K562 (cell line): ENCODE measurements around the gene HES4. TPM values are rescaled to one million over a fixed set of nuclear protein-coding genes. Genes with fewer than 3 reads are reported as not detected.
A peak's percentile ranks its signal among the peaks of the same experiment; 100 is the strongest.

Experiments used
- ARID1B ChIP-seq: fragments of 450-650 bp; IDR thresholded peaks from 2 replicates; pipeline ENCODE4 v1.6.1; 2016; ENCODE audit warnings: antibody characterized with exemption, mild to moderate bottlenecking, inconsistent platforms
- C11orf30 ChIP-seq: fragments of 450-650 bp; IDR thresholded peaks from 2 replicates; pipeline ENCODE4 v1.6.1; 2016; ENCODE audit warnings: low read depth, mild to moderate bottlenecking
- DNMT1 ChIP-seq: fragments of 450-650 bp; IDR thresholded peaks from 2 replicates; pipeline ENCODE4 v1.6.1; 2016; ENCODE audit warnings: antibody characterized with exemption, mild to moderate bottlenecking
- EGR1 ChIP-seq: fragments of 450-650 bp; conservative IDR thresholded peaks from 2 replicates; pipeline ENCODE4 v1.6.1; 2017; ENCODE audit warnings: mild to moderate bottlenecking
- EP300 ChIP-seq: IDR thresholded peaks from 2 replicates; pipeline ENCODE4 v1.6.1; 2012; ENCODE audit warnings: low read length, improper control_type of control experiment
- EP400 ChIP-seq: fragments of 450-650 bp; IDR thresholded peaks from 2 replicates; pipeline ENCODE4 v1.6.1; 2017; ENCODE audit warnings: antibody characterized with exemption, mild to moderate bottlenecking, moderate library complexity
- FOSL1 ChIP-seq: fragments of 200-800 bp; sonication (Bioruptor generic); conservative IDR thresholded peaks from 2 replicates; pipeline ENCODE4 v1.6.1; 2016; ENCODE audit warnings: missing genetic modification characterization, missing compliant biosample characterization
- GTF2A2 ChIP-seq: IDR thresholded peaks from 2 replicates; pipeline ENCODE4 v1.6.1; 2016; ENCODE audit warnings: mild to moderate bottlenecking, missing genetic modification characterization, missing compliant biosample characterization
- HSF4 ChIP-seq: fragments of 250-450 bp; sonication (Bioruptor Pico); IDR thresholded peaks from 2 replicates; pipeline ENCODE4 v2.1.2; 2022; ENCODE audit warnings: mild to moderate bottlenecking, moderate library complexity, borderline replicate concordance
- LARP7 ChIP-seq: fragments of 450-650 bp; IDR thresholded peaks from 2 replicates; pipeline ENCODE4 v1.6.1; 2016
- MBD2 ChIP-seq: sonication (generic); IDR thresholded peaks from 2 replicates; pipeline ENCODE4 v1.6.1; 2016; ENCODE audit warnings: low read depth, borderline replicate concordance
- MTA3 ChIP-seq: fragments of 450-650 bp; formaldehyde crosslinking; IDR thresholded peaks from 2 replicates; pipeline ENCODE4 v1.6.1; 2017; ENCODE audit warnings: mild to moderate bottlenecking, borderline replicate concordance
- POLR2G ChIP-seq: fragments of 200-400 bp; formaldehyde crosslinking; IDR thresholded peaks from 2 replicates; pipeline ENCODE4 v1.6.1; 2017; ENCODE audit warnings: low read depth, mild to moderate bottlenecking, antibody characterized with exemption, low read length, moderate library complexity
- POLR3G ChIP-seq: IDR thresholded peaks from 2 replicates; pipeline ENCODE4 v1.6.1; 2011; ENCODE audit not compliant: insufficient read length, insufficient replicate concordance; ENCODE audit errors: extremely low read depth
- RBBP5 ChIP-seq: fragments of 200-600 bp; sonication (generic); IDR thresholded peaks from 2 replicates; pipeline ENCODE4 v1.6.1; 2012; ENCODE audit warnings: borderline replicate concordance, mild to moderate bottlenecking, low read length, control low read depth, inconsistent platforms; ENCODE audit not compliant: insufficient read depth, poor library complexity, severe bottlenecking
- RBM14 ChIP-seq: fragments of 200-400 bp; formaldehyde crosslinking; IDR thresholded peaks from 2 replicates; pipeline ENCODE4 v1.6.1; 2018; ENCODE audit warnings: low read depth, mild to moderate bottlenecking, low read length, moderate library complexity, borderline replicate concordance; ENCODE audit not compliant: insufficient read depth
- RBM22 ChIP-seq: fragments of 200-400 bp; formaldehyde crosslinking; IDR thresholded peaks from 2 replicates; pipeline ENCODE4 v1.6.1; 2018; ENCODE audit warnings: low read length, low read depth; ENCODE audit not compliant: poor library complexity, severe bottlenecking
- SMARCE1 ChIP-seq: fragments of 450-650 bp; IDR thresholded peaks from 2 replicates; pipeline ENCODE4 v1.7.1; 2016; ENCODE audit warnings: mild to moderate bottlenecking
- SMC3 ChIP-seq: conservative IDR thresholded peaks from 2 replicates; pipeline ENCODE4 v1.6.1; 2011; ENCODE audit warnings: low read depth, low read length, improper control_type of control experiment; ENCODE audit not compliant: insufficient read depth
- SPI1 ChIP-seq: IDR thresholded peaks from 2 replicates; pipeline ENCODE4 v1.6.1; 2011; ENCODE audit warnings: low read depth, low read length, control low read depth, borderline replicate concordance
- TAL1 ChIP-seq: fragments of 450-650 bp; IDR thresholded peaks from 2 replicates; pipeline ENCODE4 v1.6.1; 2016; ENCODE audit warnings: mild to moderate bottlenecking
- ZBTB1 ChIP-seq: sonication (generic); formaldehyde crosslinking; IDR thresholded peaks from 2 replicates; pipeline ENCODE4 v1.8.1; 2023; ENCODE audit warnings: missing genetic modification reagents, low read depth, mild to moderate bottlenecking, borderline replicate concordance
- ZNF778 ChIP-seq: fragments of 450-650 bp; formaldehyde crosslinking; IDR thresholded peaks from 2 replicates; pipeline ENCODE4 v1.4.0; 2020; ENCODE audit warnings: mild to moderate bottlenecking, moderate library complexity
- polyA plus RNA-seq, 8 experiments: library from polyadenylated mRNA; depleted of rRNA in 4 of 8; stranded (reverse) in 5 of 8; unstranded in 3 of 8; fragments of >200 nt; fragmentation: Nextera tagmentation in 2 of 8; fragmentation: Illumina TruSeq in 1 of 8; extraction: Ambion mirVana in 2 of 8; extraction: Trizol in 1 of 8; gene quantifications; 2 replicates each; pipeline versions ENCODE4 v1.2.1 to v1.2.3, GENCODE V29; 2011 to 2014; ENCODE audit warnings: inconsistent platforms in 1 of 8, missing spikeins in 1 of 8
- total RNA-seq, 7 experiments: library from RNA; depleted of rRNA in 6 of 7; stranded (reverse); fragments of >200 nt in 6 of 7; fragmentation: Illumina TruSeq in 2 of 7; extraction: Trizol in 2 of 7; gene quantifications; 2 replicates each; pipeline versions ENCODE4 v1.2.1 to v1.2.3, GENCODE V29; 2011 to 2021; ENCODE audit warnings: low replicate concordance in 1 of 7
- TF ChIP-seq, protein P1 (sequence below): IDR thresholded peaks from 2 replicates; pipeline ENCODE4 v1.6.1; 2016; ENCODE audit warnings: missing genetic modification characterization, missing compliant biosample characterization
- TF ChIP-seq, protein P2 (sequence below): fragments of 250-450 bp; sonication (Bioruptor Pico); IDR thresholded peaks from 2 replicates; pipeline ENCODE4 v1.4.0; 2020
- TF ChIP-seq, protein P3 (sequence below): fragments of 450-650 bp; formaldehyde crosslinking; IDR thresholded peaks from 2 replicates; pipeline ENCODE4 v1.4.0; 2020; ENCODE audit warnings: mild to moderate bottlenecking

HES4 gene
- total and polyA plus RNA-seq, 9 of the 15 experiments (the other 6 are each of a cell fraction or from before 2014, with no cell fraction given), result 0.21 to 43.7 (median 5.3) TPM; not detected in 2

DNA sequence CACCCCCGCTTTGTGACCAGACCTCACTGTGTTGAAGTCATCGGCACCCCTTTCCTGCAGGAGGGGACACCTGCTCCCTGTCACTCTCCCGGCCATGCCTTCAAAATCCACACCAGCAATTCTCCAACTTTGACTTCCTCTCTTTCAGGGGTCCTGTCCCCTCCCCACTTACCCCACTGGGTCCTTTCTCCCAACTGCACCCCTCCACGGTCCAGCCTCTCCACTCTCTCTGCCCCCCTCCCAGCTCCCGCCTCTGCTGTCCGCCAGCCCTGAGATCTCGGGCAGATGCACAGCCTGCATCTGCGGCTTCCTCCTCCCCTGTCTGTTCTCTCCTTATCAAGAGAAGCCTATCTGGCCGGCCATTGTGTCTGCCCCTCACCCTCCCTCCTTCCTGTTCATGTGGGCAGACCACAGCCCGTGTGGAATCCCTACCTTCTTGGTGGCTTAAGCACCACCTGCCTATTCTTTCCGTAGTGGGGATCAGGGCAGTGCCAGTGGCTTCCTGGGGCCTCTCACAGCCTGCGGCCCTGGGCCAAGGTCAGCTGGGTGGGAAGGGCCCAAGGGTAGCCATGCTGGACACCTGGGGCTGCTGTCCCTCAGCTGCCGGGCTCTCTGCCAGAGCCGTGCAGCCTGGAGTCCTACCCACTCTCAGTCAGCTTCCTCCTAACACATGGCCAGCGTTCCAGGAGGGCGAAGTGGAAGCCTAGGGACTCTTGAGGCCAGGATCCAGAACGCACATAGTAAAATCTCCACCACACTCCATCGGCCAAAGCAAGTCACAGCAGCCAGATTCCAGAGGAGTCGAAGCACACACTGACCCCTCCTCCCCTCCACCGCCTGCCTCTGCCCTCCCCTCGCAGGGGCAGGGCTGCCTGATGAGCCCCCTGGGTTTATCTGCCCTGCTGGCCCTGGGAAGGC, 5.1 kb upstream of the HES4 start (continued):
- TF ChIP-seq SPI1 (no peak), POLR2G (no peak), HSF4 (CRISPR knock-in tag) (no peak), SMARCE1 (peak; percentile 73), MTA3 (peak; percentile 89; the same call in 1 of the 2 replicates), ZBTB1 (CRISPR knock-in tag) (no peak), EGR1 (no peak; the same call in none of the 2 replicates), MBD2 (no peak), RBBP5 (peak; percentile 44), RBM22 (no peak), RBM14 (no peak), C11orf30 (no peak), EP300 (peak; percentile 55; the same call in 1 of the 2 replicates), TAL1 (peak; percentile 42; the same call in 1 of the 2 replicates), EP400 (peak; percentile 49; the same call in 1 of the 2 replicates), POLR3G (no peak), ZNF778 (CRISPR knock-in tag) (no peak), FOSL1 (no peak), SMC3 (no peak), GTF2A2 (no peak), LARP7 (peak; percentile 75), DNMT1 (no peak), ARID1B (peak; percentile 81)
- TF ChIP-seq, protein P1, sequence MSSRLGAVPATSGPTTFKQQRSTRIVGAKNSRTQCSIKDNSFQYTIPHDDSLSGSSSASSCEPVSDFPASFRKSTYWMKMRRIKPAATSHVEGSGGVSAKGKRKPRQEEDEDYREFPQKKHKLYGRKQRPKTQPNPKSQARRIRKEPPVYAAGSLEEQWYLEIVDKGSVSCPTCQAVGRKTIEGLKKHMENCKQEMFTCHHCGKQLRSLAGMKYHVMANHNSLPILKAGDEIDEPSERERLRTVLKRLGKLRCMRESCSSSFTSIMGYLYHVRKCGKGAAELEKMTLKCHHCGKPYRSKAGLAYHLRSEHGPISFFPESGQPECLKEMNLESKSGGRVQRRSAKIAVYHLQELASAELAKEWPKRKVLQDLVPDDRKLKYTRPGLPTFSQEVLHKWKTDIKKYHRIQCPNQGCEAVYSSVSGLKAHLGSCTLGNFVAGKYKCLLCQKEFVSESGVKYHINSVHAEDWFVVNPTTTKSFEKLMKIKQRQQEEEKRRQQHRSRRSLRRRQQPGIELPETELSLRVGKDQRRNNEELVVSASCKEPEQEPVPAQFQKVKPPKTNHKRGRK (tag), result no peak
- TF ChIP-seq, protein P2, sequence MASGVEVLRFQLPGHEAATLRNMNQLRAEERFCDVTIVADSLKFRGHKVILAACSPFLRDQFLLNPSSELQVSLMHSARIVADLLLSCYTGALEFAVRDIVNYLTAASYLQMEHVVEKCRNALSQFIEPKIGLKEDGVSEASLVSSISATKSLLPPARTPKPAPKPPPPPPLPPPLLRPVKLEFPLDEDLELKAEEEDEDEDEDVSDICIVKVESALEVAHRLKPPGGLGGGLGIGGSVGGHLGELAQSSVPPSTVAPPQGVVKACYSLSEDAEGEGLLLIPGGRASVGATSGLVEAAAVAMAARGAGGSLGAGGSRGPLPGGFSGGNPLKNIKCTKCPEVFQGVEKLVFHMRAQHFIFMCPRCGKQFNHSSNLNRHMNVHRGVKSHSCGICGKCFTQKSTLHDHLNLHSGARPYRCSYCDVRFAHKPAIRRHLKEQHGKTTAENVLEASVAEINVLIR (CRISPR knock-in tag), result no peak
- TF ChIP-seq, protein P3, sequence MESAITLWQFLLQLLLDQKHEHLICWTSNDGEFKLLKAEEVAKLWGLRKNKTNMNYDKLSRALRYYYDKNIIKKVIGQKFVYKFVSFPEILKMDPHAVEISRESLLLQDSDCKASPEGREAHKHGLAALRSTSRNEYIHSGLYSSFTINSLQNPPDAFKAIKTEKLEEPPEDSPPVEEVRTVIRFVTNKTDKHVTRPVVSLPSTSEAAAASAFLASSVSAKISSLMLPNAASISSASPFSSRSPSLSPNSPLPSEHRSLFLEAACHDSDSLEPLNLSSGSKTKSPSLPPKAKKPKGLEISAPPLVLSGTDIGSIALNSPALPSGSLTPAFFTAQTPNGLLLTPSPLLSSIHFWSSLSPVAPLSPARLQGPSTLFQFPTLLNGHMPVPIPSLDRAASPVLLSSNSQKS (CRISPR knock-in tag), result no peak
